CD4-positive, alpha-beta T cell (primary cell): Measurements from ENCODE around the gene IGF1R. TPM values are rescaled to one million over a fixed set of nuclear protein-coding genes. Genes with fewer than 3 reads are reported as not detected.

Experiments
- ATAC-seq: fragments of 200-7000 bp; cut with Tn5 transposase; one replicate; pipeline ENCODE4 v1.10.0; 2022; ENCODE audit warnings: mild to moderate bottlenecking; ENCODE audit not compliant: poor library complexity
- CTCF ChIA-PET: fragments of 350-600 bp; sonication (Branson Sonifier 250); formaldehyde crosslinking; loops from one replicate; lab custom pipeline; 2021; ENCODE audit warnings: antibody characterized with exemption, inconsistent platforms; lab: Charles Lee
- POLR2A ChIA-PET: fragments of 350-600 bp; sonication (Branson Sonifier 250); formaldehyde crosslinking; loops from one replicate; lab custom pipeline; 2021; ENCODE audit warnings: antibody characterized with exemption, inconsistent platforms; lab: Charles Lee
- DNase-seq, 14 experiments: peaks; one replicate each; pipeline ENCODE4 v3.0.0-alpha.2; 2013 to 2020; ENCODE audit warnings: mixed read lengths in 2 of 14
- H3K27ac ChIP-seq, 2 donors: one replicate each; pipeline versions ENCODE4 v1.5.1 to v1.7.0; 2013; ENCODE audit warnings: low read length in 2 of 2, low read depth in 1 of 2, mild to moderate bottlenecking in 1 of 2
- H3K27me3 ChIP-seq, 2 experiments: 1 replicate in 1 of 2; 2 replicates in 1 of 2; pipeline versions ENCODE4 v1.6.1 to v1.7.0; 2013; ENCODE audit warnings: low read length in 2 of 2, control low read depth in 1 of 2, mild to moderate bottlenecking in 1 of 2, moderate library complexity in 1 of 2; ENCODE audit not compliant: insufficient read depth in 2 of 2, control insufficient read depth in 1 of 2
- H3K36me3 ChIP-seq: one replicate; pipeline ENCODE4 v1.6.1; 2013; ENCODE audit warnings: low read length, control low read depth; ENCODE audit not compliant: insufficient read depth
- H3K4me1 ChIP-seq: one replicate; pipeline ENCODE4 v1.6.1; 2013; ENCODE audit warnings: low read length, control low read depth; ENCODE audit not compliant: insufficient read depth
- H3K4me3 ChIP-seq: one replicate; pipeline ENCODE4 v1.5.1; 2013; ENCODE audit warnings: mild to moderate bottlenecking, low read length, moderate library complexity
- H3K9me3 ChIP-seq, 2 experiments: 1 replicate in 1 of 2; 2 replicates in 1 of 2; pipeline versions ENCODE4 v1.6.1 to v1.7.0; 2013; ENCODE audit warnings: low read length in 2 of 2, mild to moderate bottlenecking in 2 of 2, control low read depth in 1 of 2, moderate library complexity in 1 of 2; ENCODE audit not compliant: control insufficient read depth in 1 of 2, insufficient read depth in 1 of 2
- H3K27ac Mint-ChIP-seq: one replicate; pipeline ENCODE4 v1.8.0; 2020; ENCODE audit warnings: mixed read lengths
- H3K27me3 Mint-ChIP-seq: one replicate; pipeline ENCODE4 v1.8.0; 2021; ENCODE audit warnings: mixed read lengths
- H3K36me3 Mint-ChIP-seq: one replicate; pipeline ENCODE4 v1.8.0; 2021; ENCODE audit warnings: low read depth, mixed read lengths
- H3K4me1 Mint-ChIP-seq: one replicate; pipeline ENCODE4 v1.8.0; 2021; ENCODE audit warnings: low read depth, mixed read lengths
- H3K4me3 Mint-ChIP-seq: one replicate; pipeline ENCODE4 v1.8.0; 2020; ENCODE audit warnings: mild to moderate bottlenecking, mixed read lengths
- H3K9me3 Mint-ChIP-seq: one replicate; pipeline ENCODE4 v1.8.0; 2020; ENCODE audit warnings: mixed read lengths
- intact Hi-C, 2 experiments: fragments of 100-400 bp; cut with DNase I in 1 of 2; cut with micrococcal nuclease in 1 of 2; formaldehyde crosslinking; loops; one replicate each; pipeline versions ENCODE4 v1.15.1 to v1.9.0; 2023 to 2025; cut with DNase I, micrococcal nuclease
- total RNA-seq, 174 experiments: library from RNA in 2 of 174; stranded (reverse) in 2 of 174; gene quantifications; one replicate each; pipeline ENCODE4 v1.2.3 and lab custom pipeline; 2021 to 2026
- TF ChIP-seq, protein P1 (sequence below): fragments of 200-600 bp; IDR thresholded peaks from one replicate; pipeline ENCODE4 v1.8.0; 2022; ENCODE audit warnings: antibody characterized with exemption, mild to moderate bottlenecking

IGF1R gene
- total RNA-seq, 2 experiments from 2014 or later = 39.2 to 40.3 TPM

DNA sequence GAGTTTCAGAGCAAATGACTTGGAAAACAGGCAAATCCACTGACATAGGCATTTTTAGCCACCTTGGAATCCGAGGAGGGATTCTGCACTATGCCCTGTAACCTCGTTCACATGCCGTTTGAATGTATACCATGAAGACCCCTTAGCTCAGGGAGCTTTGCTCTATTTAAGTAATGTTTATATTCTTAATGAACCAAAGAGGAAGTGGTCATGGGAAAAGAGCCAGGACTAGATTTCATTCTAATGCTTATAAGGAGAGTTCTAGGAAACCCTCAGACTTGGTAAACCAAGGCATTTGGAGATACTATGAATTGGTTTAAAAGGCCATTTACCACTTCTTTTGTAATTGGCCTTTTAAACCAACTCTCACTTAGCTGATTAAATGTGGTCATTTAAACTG, 178.9 kb downstream of the IGF1R start:
- Histone ChIP-seq H3K27me3 (no peaks in the 10 kb centered on the region), H3K4me1 (no peaks in the 10 kb centered on the region), H3K9me3 (peaks cover 38 to 45% of the 10 kb centered on the region in 2 experiments), H3K4me3 (no peak overlapping the region), H3K27ac (no peak overlapping the region), H3K36me3 (no peaks in the 10 kb centered on the region)
- Mint-ChIP-seq H3K4me1 (no peaks in the 10 kb centered on the region), H3K27ac (no peak overlapping the region), H3K36me3 (peaks cover 91% of the 10 kb centered on the region), H3K9me3 (peaks cover 14% of the 10 kb centered on the region), H3K4me3 (no peak overlapping the region), H3K27me3 (no peaks in the 10 kb centered on the region)
- TF ChIP-seq, protein P1, sequence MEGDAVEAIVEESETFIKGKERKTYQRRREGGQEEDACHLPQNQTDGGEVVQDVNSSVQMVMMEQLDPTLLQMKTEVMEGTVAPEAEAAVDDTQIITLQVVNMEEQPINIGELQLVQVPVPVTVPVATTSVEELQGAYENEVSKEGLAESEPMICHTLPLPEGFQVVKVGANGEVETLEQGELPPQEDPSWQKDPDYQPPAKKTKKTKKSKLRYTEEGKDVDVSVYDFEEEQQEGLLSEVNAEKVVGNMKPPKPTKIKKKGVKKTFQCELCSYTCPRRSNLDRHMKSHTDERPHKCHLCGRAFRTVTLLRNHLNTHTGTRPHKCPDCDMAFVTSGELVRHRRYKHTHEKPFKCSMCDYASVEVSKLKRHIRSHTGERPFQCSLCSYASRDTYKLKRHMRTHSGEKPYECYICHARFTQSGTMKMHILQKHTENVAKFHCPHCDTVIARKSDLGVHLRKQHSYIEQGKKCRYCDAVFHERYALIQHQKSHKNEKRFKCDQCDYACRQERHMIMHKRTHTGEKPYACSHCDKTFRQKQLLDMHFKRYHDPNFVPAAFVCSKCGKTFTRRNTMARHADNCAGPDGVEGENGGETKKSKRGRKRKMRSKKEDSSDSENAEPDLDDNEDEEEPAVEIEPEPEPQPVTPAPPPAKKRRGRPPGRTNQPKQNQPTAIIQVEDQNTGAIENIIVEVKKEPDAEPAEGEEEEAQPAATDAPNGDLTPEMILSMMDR = no peak
- DNase-seq = no peak
- POLR2A ChIA-PET = no interaction called here
- CTCF ChIA-PET = interaction anchor here (1.6 kb wide), 1 partner anchor 48 kb away, joined by 3 read pairs; no protein-coding TSS in a partner anchor
- no peak for ATAC-seq
- intact Hi-C loops = no loop called here

GRCh38 chr15:98830034-98830634, 181.8 kb downstream of the IGF1R start:
- no peaks in the 10 kb centered on the region for H3K27me3 ChIP-seq
- POLR2A ChIA-PET = no interaction called here
- H3K9me3 ChIP-seq = peaks cover 30 to 50% of the 10 kb centered on the region in 2 experiments
- Mint-ChIP-seq H3K4me3 (no peak overlapping the region), H3K9me3 (peaks cover 14% of the 10 kb centered on the region), H3K4me1 (no peaks in the 10 kb centered on the region), H3K27me3 (no peaks in the 10 kb centered on the region), H3K27ac (no peak overlapping the region), H3K36me3 (peaks cover 88% of the 10 kb centered on the region)
- CTCF ChIA-PET = interaction anchor here (0.7 kb wide), 1 partner anchor 100 kb away, joined by 3 read pairs; no protein-coding TSS in a partner anchor
- intact Hi-C loops = no loop called here
- H3K36me3 ChIP-seq = no peaks in the 10 kb centered on the region
- TF ChIP-seq, protein P1 = no peak
- H3K4me1 ChIP-seq = no peaks in the 10 kb centered on the region
- no peak overlapping the region for H3K4me3 ChIP-seq
- ATAC-seq (no peak), DNase-seq (no peak)
- H3K27ac ChIP-seq = no peak overlapping the region

- ChIA-PET CTCF (no interaction called here), POLR2A (no interaction called here)
- H3K27me3 Mint-ChIP-seq = no peaks in the 10 kb centered on the region
- H3K36me3 ChIP-seq = no peaks in the 10 kb centered on the region
- H3K27me3 ChIP-seq = no peaks in the 10 kb centered on the region
- ATAC-seq (no peak), DNase-seq (no peak)
- intact Hi-C loops = no loop called here
- peaks cover 3% of the 10 kb centered on the region for H3K9me3 Mint-ChIP-seq
- peaks cover 6% of the 10 kb centered on the region for H3K4me1 Mint-ChIP-seq
- no peak overlapping the region for H3K27ac Mint-ChIP-seq
- no peaks in the 10 kb centered on the region for H3K4me1 ChIP-seq
- peaks cover 13 to 27% of the 10 kb centered on the region in 2 experiments for H3K9me3 ChIP-seq
- no peak overlapping the region for H3K4me3 ChIP-seq
- H3K36me3 Mint-ChIP-seq = peaks cover 72% of the 10 kb centered on the region
- TF ChIP-seq, protein P1 = no peak
- no peak overlapping the region for H3K4me3 Mint-ChIP-seq
- no peak overlapping the region for H3K27ac ChIP-seq
Observed at GRCh38 chr15:98834976-98835375, 186.6 kb downstream of the IGF1R start.
